K562 (cell line): ENCODE measurements around the gene ALKBH7. TPM values are rescaled to one million over a fixed set of nuclear protein-coding genes. Genes with fewer than 3 reads are reported as not detected.

Experiments
- ATAC-seq: fragments of 200-7000 bp; cut with Tn5 transposase; 3 replicates; pipeline ENCODE4 v1.9.1; 2020; ENCODE audit warnings: moderate library complexity
- BruUV-seq: library from RNA; stranded (reverse); fragments of 400-500 nt; replicated peaks from 2 replicates; lab custom pipeline; 2021; lab: Mats Ljungman, UMichigan
- CTCF ChIA-PET: fragments of 300-600 bp; formaldehyde crosslinking; extraction: SDS; loops from one replicate; lab custom pipeline; 2021; ENCODE audit warnings: low intra/inter-chr PET ratio; lab: Yijun Ruan, JAX
- POLR2A ChIA-PET: fragments of 300-600, 350-650 bp; sonication (Branson Sonifier 250); formaldehyde crosslinking; extraction: SDS; loops from one replicate; lab custom pipeline; 2021; ENCODE audit warnings: antibody characterized with exemption, inconsistent platforms; lab: Yijun Ruan, JAX
- DNase-seq, 4 experiments: peaks; one replicate each; pipeline versions ENCODE4 v3.0.0 to v3.0.0-alpha.2; 2011 to 2018; ENCODE audit warnings: low spot score in 3 of 4, mixed read lengths in 3 of 4; ENCODE audit errors: extremely low read depth in 1 of 4
- FAIRE-seq: peaks from 2 replicates; lab custom pipeline; 2011; peaks lifted over from hg19 to GRCh38; lab: Jason Lieb, UNC
- H2AFZ ChIP-seq: 2 replicates; pipeline ENCODE4 v1.6.0; 2011; ENCODE audit warnings: low read depth, low read length, control low read depth, inconsistent platforms
- H3K27ac ChIP-seq: fragments of 200-600 bp; 3 replicates; pipeline ENCODE4 v1.8.0; 2011; ENCODE audit warnings: low read depth, mild to moderate bottlenecking, control low read depth, inconsistent platforms, low read length, moderate library complexity, mixed read lengths; ENCODE audit errors: extremely low read depth
- H3K27me3 ChIP-seq, 2 experiments: fragments of 300-600 bp in 1 of 2; 2 replicates in 1 of 2; 3 replicates in 1 of 2; pipeline versions ENCODE4 v1.6.0 to v1.8.0; 2011; ENCODE audit warnings: inconsistent platforms in 2 of 2, low read length in 2 of 2, mild to moderate bottlenecking in 1 of 2, mixed read lengths in 1 of 2, moderate library complexity in 1 of 2; ENCODE audit not compliant: control insufficient read depth in 2 of 2, insufficient read depth in 2 of 2
- H3K36me3 ChIP-seq: fragments of 300-600 bp; 3 replicates; pipeline ENCODE4 v1.8.0; 2011; ENCODE audit warnings: mild to moderate bottlenecking, low read length, inconsistent platforms; ENCODE audit not compliant: control insufficient read depth, insufficient read depth
- H3K4me1 ChIP-seq, 2 experiments: fragments of 200-600 bp in 1 of 2; replicated peaks in 1 of 2; 2 replicates in 1 of 2; 3 replicates in 1 of 2; pipeline versions ENCODE4 v1.5.1 to v1.8.0; 2011; ENCODE audit warnings: inconsistent platforms in 2 of 2, low read length in 2 of 2, mild to moderate bottlenecking in 1 of 2, mixed read lengths in 1 of 2, moderate library complexity in 1 of 2; ENCODE audit not compliant: control insufficient read depth in 2 of 2, insufficient read depth in 2 of 2
- H3K4me2 ChIP-seq: 2 replicates; pipeline ENCODE4 v1.6.1; 2011; ENCODE audit warnings: low read length, control low read depth, inconsistent platforms, mixed read lengths; ENCODE audit not compliant: insufficient read depth
- H3K4me3 ChIP-seq: fragments of 200-600 bp; sonication (generic), shearing (Covaris generic); 2 replicates; pipeline ENCODE4 v1.5.1; 2016; ENCODE audit warnings: control low read depth, inconsistent platforms
- H3K79me2 ChIP-seq: fragments of 200-600 bp; 3 replicates; pipeline ENCODE4 v1.8.0; 2011; ENCODE audit warnings: low read length, inconsistent platforms; ENCODE audit not compliant: control insufficient read depth, insufficient read depth
- H3K9ac ChIP-seq, 2 experiments: 2 replicates each; pipeline versions ENCODE4 v1.6.0 to v1.6.1; 2011; ENCODE audit warnings: low read depth in 2 of 2, low read length in 2 of 2, control low read depth in 1 of 2, inconsistent platforms in 1 of 2, mild to moderate bottlenecking in 1 of 2, mixed read lengths in 1 of 2; ENCODE audit not compliant: insufficient read depth in 1 of 2
- H3K9me1 ChIP-seq: one replicate; pipeline ENCODE4 v1.6.0; 2011; ENCODE audit warnings: inconsistent platforms, mild to moderate bottlenecking, low read length, moderate library complexity; ENCODE audit not compliant: control insufficient read depth, insufficient read depth
- H3K9me3 ChIP-seq: replicated peaks from 2 replicates; pipeline ENCODE4 v1.5.1; 2011; ENCODE audit warnings: low read depth, low read length, inconsistent platforms; ENCODE audit not compliant: control insufficient read depth, insufficient read depth
- H4K20me1 ChIP-seq: replicated peaks from 2 replicates; pipeline ENCODE4 v1.6.1; 2011; ENCODE audit warnings: low read length, inconsistent platforms, mixed read lengths; ENCODE audit not compliant: control insufficient read depth, insufficient read depth
- E2F8 ChIP-seq: fragments of 450-650 bp; IDR thresholded peaks from 2 replicates; pipeline ENCODE4 v1.7.1; 2018; ENCODE audit warnings: mild to moderate bottlenecking, low read depth; ENCODE audit not compliant: partially characterized antibody
- L3MBTL2 ChIP-seq: fragments of 450-650 bp; IDR thresholded peaks from 2 replicates; pipeline ENCODE4 v1.6.1; 2016; ENCODE audit warnings: mild to moderate bottlenecking, moderate library complexity
- MYNN ChIP-seq, 2 experiments: sonication (generic); formaldehyde crosslinking in 1 of 2; IDR thresholded peaks; 2 replicates each; pipeline versions ENCODE4 v1.5.0 to v1.6.1; 2016 to 2020; ENCODE audit warnings: antibody characterized with exemption in 1 of 2, missing genetic modification reagents in 1 of 2
- RBM14 ChIP-seq: fragments of 200-400 bp; formaldehyde crosslinking; IDR thresholded peaks from 2 replicates; pipeline ENCODE4 v1.6.1; 2018; ENCODE audit warnings: low read depth, mild to moderate bottlenecking, low read length, moderate library complexity, borderline replicate concordance; ENCODE audit not compliant: insufficient read depth
- SMARCE1 ChIP-seq: fragments of 450-650 bp; IDR thresholded peaks from 2 replicates; pipeline ENCODE4 v1.7.1; 2016; ENCODE audit warnings: mild to moderate bottlenecking
- TCFL5 ChIP-seq: fragments of 250-450 bp; sonication (Bioruptor Pico); conservative IDR thresholded peaks from 2 replicates; pipeline ENCODE4 v1.6.1; 2021; ENCODE audit warnings: mild to moderate bottlenecking, moderate library complexity, matching md5 sums
- WGBS: fragments of 100-300 bp; shearing (Covaris generic); methylation state at CpG from one replicate; pipeline ENCODE4 v1.1.6; 2016; ENCODE audit warnings: low coverage, mixed read lengths; ENCODE audit not compliant: insufficient coverage; ENCODE audit errors: missing lambda C conversion rate; 5-methylcytosine and 5-hydroxymethylcytosine counted together
- in situ Hi-C: fragments of 300-500 bp; cut with MboI; formaldehyde crosslinking; loops from 4 replicates; pipeline ENCODE4 v1.15.0; 2018; ENCODE audit warnings: inconsistent platforms, mixed read lengths
- intact Hi-C: fragments of 100-400 bp; cut with micrococcal nuclease; formaldehyde crosslinking; loops from 2 replicates; pipeline ENCODE4 v1.14.2; 2022
- polyA plus RNA-seq, 8 experiments: library from polyadenylated mRNA; depleted of rRNA in 4 of 8; stranded (reverse) in 5 of 8; unstranded in 3 of 8; fragments of >200 nt; fragmentation: Nextera tagmentation in 2 of 8; fragmentation: Illumina TruSeq in 1 of 8; extraction: Ambion mirVana in 2 of 8; extraction: Trizol in 1 of 8; gene quantifications; 2 replicates each; pipeline versions ENCODE4 v1.2.1 to v1.2.3, GENCODE V29; 2011 to 2014; ENCODE audit warnings: inconsistent platforms in 1 of 8, missing spikeins in 1 of 8
- total RNA-seq, 7 experiments: library from RNA; depleted of rRNA in 6 of 7; stranded (reverse); fragments of >200 nt in 6 of 7; fragmentation: Illumina TruSeq in 2 of 7; extraction: Trizol in 2 of 7; gene quantifications; 2 replicates each; pipeline versions ENCODE4 v1.2.1 to v1.2.3, GENCODE V29; 2011 to 2021; ENCODE audit warnings: low replicate concordance in 1 of 7
- TF ChIP-seq, protein P1 (sequence below): fragments of 450-650 bp; IDR thresholded peaks from 2 replicates; pipeline ENCODE4 v1.6.1; 2016; ENCODE audit warnings: borderline replicate concordance
- TF ChIP-seq, protein P2 (sequence below): sonication (generic); formaldehyde crosslinking; IDR thresholded peaks from 2 replicates; pipeline ENCODE4 v1.8.0; 2022; ENCODE audit warnings: missing genetic modification reagents, mild to moderate bottlenecking, borderline replicate concordance
- TF ChIP-seq, protein P3 (sequence below): fragments of 450-650 bp; IDR thresholded peaks from one replicate; pipeline ENCODE4 v1.6.1; 2018; ENCODE audit warnings: mild to moderate bottlenecking, moderate library complexity; ENCODE audit not compliant: partially characterized antibody
- TF ChIP-seq, protein P4 (sequence below): fragments of 450-650 bp; formaldehyde crosslinking; IDR thresholded peaks from 2 replicates; pipeline ENCODE4 v1.4.0; 2020; ENCODE audit warnings: mild to moderate bottlenecking, moderate library complexity

The ALKBH7 gene
- total and polyA plus RNA-seq, 9 of the 15 experiments (the other 6 are each of a cell fraction or from before 2014, with no cell fraction given), result 0.69 to 94.8 (median 17.6) TPM

DNA sequence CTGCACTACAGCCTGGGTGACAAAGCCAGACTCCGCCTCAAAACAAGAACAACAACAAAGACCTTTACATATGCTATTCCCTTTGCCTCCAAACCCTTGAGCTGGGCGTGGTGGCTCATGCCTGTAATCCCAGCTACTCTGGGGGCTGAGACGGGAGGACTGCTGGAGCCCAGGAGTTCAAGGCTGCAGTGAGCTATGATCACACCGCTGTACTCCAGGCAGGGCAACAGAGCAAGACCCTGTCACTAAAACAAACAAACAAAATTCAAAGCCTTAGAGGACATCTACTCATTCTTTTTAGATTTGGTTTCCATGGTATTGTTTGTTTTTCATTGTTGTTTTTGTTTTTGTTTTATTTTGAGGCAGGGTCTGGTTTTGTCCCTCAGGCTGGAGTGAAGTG lies 47.0 kb upstream of the ALKBH7 start (continued):
- TF ChIP-seq, protein P1, sequence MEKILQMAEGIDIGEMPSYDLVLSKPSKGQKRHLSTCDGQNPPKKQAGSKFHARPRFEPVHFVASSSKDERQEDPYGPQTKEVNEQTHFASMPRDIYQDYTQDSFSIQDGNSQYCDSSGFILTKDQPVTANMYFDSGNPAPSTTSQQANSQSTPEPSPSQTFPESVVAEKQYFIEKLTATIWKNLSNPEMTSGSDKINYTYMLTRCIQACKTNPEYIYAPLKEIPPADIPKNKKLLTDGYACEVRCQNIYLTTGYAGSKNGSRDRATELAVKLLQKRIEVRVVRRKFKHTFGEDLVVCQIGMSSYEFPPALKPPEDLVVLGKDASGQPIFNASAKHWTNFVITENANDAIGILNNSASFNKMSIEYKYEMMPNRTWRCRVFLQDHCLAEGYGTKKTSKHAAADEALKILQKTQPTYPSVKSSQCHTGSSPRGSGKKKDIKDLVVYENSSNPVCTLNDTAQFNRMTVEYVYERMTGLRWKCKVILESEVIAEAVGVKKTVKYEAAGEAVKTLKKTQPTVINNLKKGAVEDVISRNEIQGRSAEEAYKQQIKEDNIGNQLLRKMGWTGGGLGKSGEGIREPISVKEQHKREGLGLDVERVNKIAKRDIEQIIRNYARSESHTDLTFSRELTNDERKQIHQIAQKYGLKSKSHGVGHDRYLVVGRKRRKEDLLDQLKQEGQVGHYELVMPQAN, result no peak
- TF ChIP-seq RBM14 (no peak), MYNN (IDR thresholded peaks at IDR 0.05) (no peak), MYNN (CRISPR knock-in tag; IDR thresholded peaks at IDR 0.05) (no peak), SMARCE1 (no peak), L3MBTL2 (no peak), TCFL5 (CRISPR knock-in tag) (no peak)

GRCh38 chr19:6326815-6327214 lies 45.8 kb upstream of the ALKBH7 start:
- 0% methylated on average over 5 of the region's 5 CpGs for WGBS
- Histone ChIP-seq H3K9me3 (0 out of 2 replicates have a peak, but pooled peaks cover 4% of the 10 kb centered on the region), H2AFZ (no peak overlapping the region), H4K20me1 (no peaks in the 10 kb centered on the region), H3K27ac (no peak overlapping the region), H3K4me2 (no peak overlapping the region), H3K36me3 (no peaks in the 10 kb centered on the region), H3K9ac (no peak overlapping the region), H3K4me3 (no peak overlapping the region), H3K27me3 (peaks cover 12 to 38% of the 10 kb centered on the region in 2 experiments), H3K4me1 (no peaks in the 10 kb centered on the region), H3K9me1 (no peaks in the 10 kb centered on the region), H3K79me2 (no peaks in the 10 kb centered on the region)
- no peak for DNase-seq
- intact Hi-C loops (no loop called here), in situ Hi-C loops (no loop called here)
- ChIA-PET CTCF (no interaction called here), POLR2A (interaction anchor here (1.0 kb wide), 1 partner anchor 46 kb away, joined by 3 read pairs; the partner anchor contains the start of gene ALKBH7)
- no TSS peak for BruUV-seq
- ATAC-seq, result no peak
- TF ChIP-seq, protein P2, sequence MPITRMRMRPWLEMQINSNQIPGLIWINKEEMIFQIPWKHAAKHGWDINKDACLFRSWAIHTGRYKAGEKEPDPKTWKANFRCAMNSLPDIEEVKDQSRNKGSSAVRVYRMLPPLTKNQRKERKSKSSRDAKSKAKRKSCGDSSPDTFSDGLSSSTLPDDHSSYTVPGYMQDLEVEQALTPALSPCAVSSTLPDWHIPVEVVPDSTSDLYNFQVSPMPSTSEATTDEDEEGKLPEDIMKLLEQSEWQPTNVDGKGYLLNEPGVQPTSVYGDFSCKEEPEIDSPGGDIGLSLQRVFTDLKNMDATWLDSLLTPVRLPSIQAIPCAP (CRISPR knock-in tag), result no peak
- TF ChIP-seq, protein P3, sequence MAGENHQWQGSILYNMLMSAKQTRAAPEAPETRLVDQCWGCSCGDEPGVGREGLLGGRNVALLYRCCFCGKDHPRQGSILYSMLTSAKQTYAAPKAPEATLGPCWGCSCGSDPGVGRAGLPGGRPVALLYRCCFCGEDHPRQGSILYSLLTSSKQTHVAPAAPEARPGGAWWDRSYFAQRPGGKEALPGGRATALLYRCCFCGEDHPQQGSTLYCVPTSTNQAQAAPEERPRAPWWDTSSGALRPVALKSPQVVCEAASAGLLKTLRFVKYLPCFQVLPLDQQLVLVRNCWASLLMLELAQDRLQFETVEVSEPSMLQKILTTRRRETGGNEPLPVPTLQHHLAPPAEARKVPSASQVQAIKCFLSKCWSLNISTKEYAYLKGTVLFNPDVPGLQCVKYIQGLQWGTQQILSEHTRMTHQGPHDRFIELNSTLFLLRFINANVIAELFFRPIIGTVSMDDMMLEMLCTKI, result no peak
- no peak for TF ChIP-seq E2F8
- TF ChIP-seq, protein P4, sequence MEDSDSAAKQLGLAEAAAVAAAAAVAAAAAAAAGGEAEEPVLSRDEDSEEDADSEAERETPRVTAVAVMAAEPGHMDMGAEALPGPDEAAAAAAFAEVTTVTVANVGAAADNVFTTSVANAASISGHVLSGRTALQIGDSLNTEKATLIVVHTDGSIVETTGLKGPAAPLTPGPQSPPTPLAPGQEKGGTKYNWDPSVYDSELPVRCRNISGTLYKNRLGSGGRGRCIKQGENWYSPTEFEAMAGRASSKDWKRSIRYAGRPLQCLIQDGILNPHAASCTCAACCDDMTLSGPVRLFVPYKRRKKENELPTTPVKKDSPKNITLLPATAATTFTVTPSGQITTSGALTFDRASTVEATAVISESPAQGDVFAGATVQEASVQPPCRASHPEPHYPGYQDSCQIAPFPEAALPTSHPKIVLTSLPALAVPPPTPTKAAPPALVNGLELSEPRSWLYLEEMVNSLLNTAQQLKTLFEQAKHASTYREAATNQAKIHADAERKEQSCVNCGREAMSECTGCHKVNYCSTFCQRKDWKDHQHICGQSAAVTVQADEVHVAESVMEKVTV, result no peak
- peak; percentile 11 for FAIRE-seq
